Activated naive CD4-positive, alpha-beta T cell treated with anti-CD3 and anti-CD28 coated beads for 36 hours (primary cell): Measurements from ENCODE around the gene GINS3. TPM values are rescaled to one million over a fixed set of nuclear protein-coding genes. Genes with fewer than 3 reads are reported as not detected.

Source experiments
- CTCF ChIA-PET: fragments of 350-600 bp; sonication (Branson Sonifier 250); formaldehyde crosslinking; loops from one replicate; lab custom pipeline; 2021; ENCODE audit warnings: antibody characterized with exemption; lab: Charles Lee
- DNase-seq: peaks from one replicate; pipeline ENCODE4 v3.0.0-alpha.2; 2020
- H3K27ac Mint-ChIP-seq: one replicate; pipeline ENCODE4 v1.8.0; 2021; ENCODE audit warnings: mild to moderate bottlenecking, mixed read lengths
- H3K27me3 Mint-ChIP-seq: one replicate; pipeline ENCODE4 v1.8.0; 2021; ENCODE audit warnings: low read depth, mixed read lengths
- H3K36me3 Mint-ChIP-seq: one replicate; pipeline ENCODE4 v1.8.0; 2021; ENCODE audit warnings: low read depth, mixed read lengths
- H3K4me1 Mint-ChIP-seq: one replicate; pipeline ENCODE4 v1.8.0; 2021; ENCODE audit warnings: low read depth, mixed read lengths
- H3K4me3 Mint-ChIP-seq: one replicate; pipeline ENCODE4 v1.8.0; 2021; ENCODE audit warnings: mild to moderate bottlenecking, moderate library complexity, mixed read lengths
- H3K9me3 Mint-ChIP-seq: one replicate; pipeline ENCODE4 v1.8.0; 2021; ENCODE audit warnings: mixed read lengths
- intact Hi-C: fragments of 100-400 bp; cut with micrococcal nuclease; formaldehyde crosslinking; loops from one replicate; pipeline ENCODE4 v1.15.1; 2023
- total RNA-seq, 2 experiments: library from RNA; stranded (reverse); gene quantifications; one replicate each; pipeline ENCODE4 v1.2.3, GENCODE V29; 2021

The GINS3 gene
- total RNA-seq: 10 to 100 TPM; 19.2 to 20.3 TPM

DNA sequence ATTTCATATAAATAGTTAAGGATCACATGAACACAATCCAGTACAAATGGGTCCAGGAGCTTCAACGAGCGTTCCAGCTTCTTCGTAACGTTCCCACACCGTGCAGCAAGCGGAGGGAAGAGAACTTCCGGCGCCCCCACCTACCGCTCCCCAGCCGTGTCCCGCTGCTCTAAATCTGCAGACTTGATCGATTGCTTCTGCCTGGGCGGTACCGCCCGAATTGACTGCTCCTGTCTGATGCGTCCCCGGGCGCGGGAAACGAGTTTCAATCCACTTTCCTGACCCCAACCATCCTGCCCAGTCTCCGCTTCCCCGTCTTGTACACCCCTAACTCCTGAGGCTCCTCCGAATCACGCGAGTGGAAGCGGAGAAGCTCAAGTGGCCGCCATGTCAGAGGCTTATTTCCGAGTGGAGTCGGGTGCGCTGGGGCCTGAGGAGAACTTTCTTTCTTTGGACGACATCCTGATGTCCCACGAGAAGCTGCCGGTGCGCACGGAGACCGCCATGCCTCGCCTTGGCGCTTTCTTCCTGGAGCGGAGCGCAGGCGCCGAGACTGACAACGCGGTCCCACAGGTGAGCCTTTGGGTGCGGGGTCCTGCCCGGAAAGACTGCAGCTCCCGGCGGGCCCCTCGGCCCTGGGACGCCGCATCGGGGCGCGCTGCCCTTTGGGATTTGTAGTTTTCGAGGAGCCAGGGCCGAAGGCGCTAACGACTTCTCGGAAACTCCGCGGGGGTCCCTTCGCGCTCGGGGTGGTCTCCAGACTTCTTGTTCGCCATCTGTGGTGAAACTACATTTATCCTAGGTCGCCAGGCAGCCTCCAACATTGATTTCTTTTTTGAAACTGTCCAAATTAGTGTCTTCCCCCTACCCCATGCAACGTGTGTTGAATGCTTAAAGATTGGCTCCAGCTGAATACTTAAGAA, at the start of gene GINS3:
GINS3 (plus strand) TSS at position 257 of the 923 bp plus-strand sequence; CDS start at position 388, 131 bp downstream.
- CTCF ChIA-PET: interaction anchor here (4.8 kb wide), 1 partner anchor 56 kb away, joined by 23 read pairs; no protein-coding TSS in a partner anchor
- Mint-ChIP-seq H3K27me3 (no peaks in the 10 kb centered on the region), H3K4me1 (peaks cover 16% of the 10 kb centered on the region), H3K9me3 (no peaks in the 10 kb centered on the region), H3K36me3 (peaks cover 23% of the 10 kb centered on the region), H3K27ac (peak within 1 kb of the TSS; percentile 99), H3K4me3 (peak within 1 kb of the TSS; percentile 98)
- DNase-seq: peak; percentile 94
- intact Hi-C loops: loop anchor here (1.0 to 5.0 kb wide), 8 partner anchors 56 to 365 kb away; partner anchors contain the start of genes CFAP20 and MMP15

DNA sequence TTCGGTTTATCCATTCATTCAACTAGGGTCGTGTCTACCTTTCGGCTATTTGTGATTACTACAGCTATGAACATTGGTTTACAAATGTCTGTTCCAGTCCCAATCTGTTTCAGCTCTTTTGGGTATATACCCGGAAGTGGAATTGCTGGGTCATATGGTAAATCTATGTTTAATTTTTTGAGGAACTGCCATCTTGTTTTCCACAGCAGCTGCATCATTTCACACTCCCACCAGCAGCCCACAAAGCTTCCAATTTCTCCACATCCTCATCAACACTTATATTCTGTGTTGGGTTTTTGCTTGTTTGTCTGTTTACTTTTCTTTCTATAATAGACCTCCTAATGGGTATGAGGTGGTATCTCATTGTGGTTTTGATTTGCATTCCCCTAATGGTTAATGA, 48.7 kb upstream of the GINS3 start:
- Mint-ChIP-seq H3K36me3 (no peaks in the 10 kb centered on the region), H3K9me3 (no peaks in the 10 kb centered on the region), H3K27ac (no peak overlapping the region), H3K27me3 (peaks cover 10% of the 10 kb centered on the region), H3K4me1 (no peaks in the 10 kb centered on the region), H3K4me3 (no peak overlapping the region)
- no peak for DNase-seq
- CTCF ChIA-PET: no interaction called here
- intact Hi-C loops: no loop called here

DNA sequence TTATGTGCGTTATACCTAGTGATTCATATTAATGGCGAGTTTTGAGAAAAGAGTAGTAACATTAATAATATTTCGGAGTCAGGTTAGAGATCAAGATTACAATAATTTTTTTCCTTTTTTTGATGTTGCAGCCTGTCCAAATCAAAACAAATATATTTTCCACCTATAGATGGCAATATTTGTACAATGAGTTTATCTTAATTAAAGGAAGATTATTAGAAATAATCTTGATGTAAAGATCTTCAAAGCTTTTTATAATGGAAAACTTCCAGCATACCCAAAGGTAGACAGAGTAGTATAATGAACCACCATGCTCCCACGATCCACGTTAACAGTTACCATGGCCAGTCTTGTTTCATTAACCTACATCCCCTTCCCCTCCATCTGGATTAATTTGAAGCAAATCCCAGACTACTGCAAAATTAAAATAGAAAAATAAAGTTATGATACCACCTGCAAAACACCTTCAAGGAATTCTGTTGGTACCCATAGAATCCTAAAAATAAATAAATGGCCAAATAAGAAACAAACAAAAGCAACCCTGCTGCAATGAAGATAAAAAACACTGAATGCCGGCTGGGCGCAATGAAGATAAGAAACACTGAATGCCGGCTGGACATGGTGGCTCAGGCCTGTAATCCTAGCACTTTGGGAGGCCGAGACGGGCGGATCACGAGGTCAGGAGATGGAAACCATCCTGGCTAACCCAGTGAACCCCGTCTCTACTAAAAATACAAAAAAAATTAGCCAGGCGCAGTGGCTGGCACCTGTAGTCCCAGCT, 46.5 kb upstream of the GINS3 start:
- Mint-ChIP-seq H3K4me3 (no peak overlapping the region), H3K36me3 (no peaks in the 10 kb centered on the region), H3K27me3 (peaks cover 17% of the 10 kb centered on the region), H3K27ac (no peak overlapping the region), H3K4me1 (no peaks in the 10 kb centered on the region), H3K9me3 (no peaks in the 10 kb centered on the region)
- intact Hi-C loops: loop anchor here (1.0 kb wide), 1 partner anchor 142 kb away; no protein-coding TSS in a partner anchor
- CTCF ChIA-PET: interaction anchor here (1.0 to 2.2 kb wide), 2 partner anchors 8 to 9 kb away, joined by 4 to 10 read pairs; no protein-coding TSS in a partner anchor
- DNase-seq: no peak

DNA sequence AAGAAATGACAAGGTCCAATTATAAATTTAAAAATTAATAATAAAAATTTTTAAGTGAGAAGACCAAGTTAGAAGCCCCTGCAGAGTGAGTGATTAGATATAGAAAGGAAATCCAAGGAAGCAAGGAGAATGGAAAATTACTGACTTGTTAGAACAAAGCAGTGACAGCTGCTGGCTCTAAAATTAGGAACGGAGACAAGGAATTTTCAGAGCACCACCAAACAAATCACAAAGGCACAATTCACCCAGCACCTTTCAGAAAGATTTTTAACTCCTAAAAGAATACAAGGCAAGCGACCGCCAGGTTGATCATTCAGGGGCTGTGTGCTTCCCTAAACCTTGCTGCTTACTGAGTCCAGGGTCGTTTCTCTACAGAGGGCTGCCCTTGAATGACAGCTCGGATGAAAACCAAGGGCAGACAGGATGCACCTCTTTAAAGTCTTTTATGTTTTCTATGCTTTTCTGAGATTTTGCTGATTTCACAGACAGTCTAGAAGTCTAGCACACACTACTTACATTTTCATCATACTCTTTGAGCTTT, 45.4 kb upstream of the GINS3 start:
- Mint-ChIP-seq H3K27me3 (peaks cover 18% of the 10 kb centered on the region), H3K4me3 (no peak overlapping the region)
- CTCF ChIA-PET: interaction anchor here (2.2 to 2.5 kb wide), 2 partner anchors 10 to 141 kb away, joined by 10 to 15 read pairs; no protein-coding TSS in a partner anchor

DNA sequence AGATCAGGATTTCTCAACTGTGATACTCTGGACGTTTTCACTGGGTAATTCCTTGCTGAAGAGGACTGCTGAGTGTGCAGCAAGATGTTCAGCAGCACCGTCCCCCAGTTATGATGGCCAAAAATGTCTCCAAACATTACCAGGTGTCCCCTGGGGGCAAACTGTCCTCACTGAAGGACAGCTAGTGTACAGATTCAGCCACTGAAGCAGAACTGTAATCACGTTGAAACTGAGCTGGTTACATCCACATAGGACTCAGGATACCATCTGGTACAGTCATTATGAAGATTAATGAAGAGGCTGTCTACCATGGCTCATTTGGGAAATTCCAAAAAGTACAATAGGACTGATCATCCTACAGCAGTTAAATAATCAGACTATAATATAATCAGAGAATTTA, 43.3 kb upstream of the GINS3 start:
- CTCF ChIA-PET: interaction anchor here (0.7 to 2.5 kb wide), 2 partner anchors 12 to 138 kb away, joined by 5 to 15 read pairs; no protein-coding TSS in a partner anchor
- intact Hi-C loops: no loop called here
- Mint-ChIP-seq H3K9me3 (peaks cover 3% of the 10 kb centered on the region), H3K36me3 (no peaks in the 10 kb centered on the region), H3K27ac (no peak overlapping the region), H3K27me3 (peaks cover 18% of the 10 kb centered on the region), H3K4me1 (no peaks in the 10 kb centered on the region), H3K4me3 (no peak overlapping the region)
- DNase-seq: no peak

More for the DNA sequence above, 45.4 kb upstream of the GINS3 start:
- no peaks in the 10 kb centered on the region for H3K9me3 Mint-ChIP-seq
- no peaks in the 10 kb centered on the region for H3K36me3 Mint-ChIP-seq
- intact Hi-C loops: no loop called here
- no peaks in the 10 kb centered on the region for H3K4me1 Mint-ChIP-seq
- DNase-seq: no peak
- no peak overlapping the region for H3K27ac Mint-ChIP-seq

DNA sequence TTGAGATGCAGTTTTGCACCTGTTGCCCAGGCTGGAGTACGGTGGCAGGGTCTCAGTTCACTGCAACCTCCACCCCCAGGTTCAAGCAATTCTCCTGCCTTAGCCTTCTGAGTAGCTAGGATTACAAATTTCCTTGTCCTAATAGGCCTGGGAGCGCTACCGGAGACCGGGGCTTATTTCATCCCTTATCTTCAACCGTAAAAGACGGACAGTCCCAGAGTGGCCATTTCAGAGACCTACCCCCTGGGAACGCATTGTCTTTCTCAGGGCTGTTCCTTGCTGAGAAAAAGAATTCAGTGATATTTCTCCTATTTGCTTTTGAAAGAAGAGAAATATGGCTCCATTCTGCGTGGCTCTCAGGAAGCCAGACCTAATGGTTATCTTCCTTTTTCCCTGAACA, 39.6 kb upstream of the GINS3 start:
- no peak for DNase-seq
- H3K4me1 Mint-ChIP-seq: no peaks in the 10 kb centered on the region
- H3K4me3 Mint-ChIP-seq: no peak overlapping the region
- H3K27me3 Mint-ChIP-seq: peaks cover 11% of the 10 kb centered on the region
- H3K36me3 Mint-ChIP-seq: no peaks in the 10 kb centered on the region
- CTCF ChIA-PET: interaction anchor here (0.9 kb wide), 1 partner anchor 16 kb away, joined by 3 read pairs; no protein-coding TSS in a partner anchor
- H3K9me3 Mint-ChIP-seq: peaks cover 3% of the 10 kb centered on the region
- no peak overlapping the region for H3K27ac Mint-ChIP-seq
- intact Hi-C loops: no loop called here

DNA sequence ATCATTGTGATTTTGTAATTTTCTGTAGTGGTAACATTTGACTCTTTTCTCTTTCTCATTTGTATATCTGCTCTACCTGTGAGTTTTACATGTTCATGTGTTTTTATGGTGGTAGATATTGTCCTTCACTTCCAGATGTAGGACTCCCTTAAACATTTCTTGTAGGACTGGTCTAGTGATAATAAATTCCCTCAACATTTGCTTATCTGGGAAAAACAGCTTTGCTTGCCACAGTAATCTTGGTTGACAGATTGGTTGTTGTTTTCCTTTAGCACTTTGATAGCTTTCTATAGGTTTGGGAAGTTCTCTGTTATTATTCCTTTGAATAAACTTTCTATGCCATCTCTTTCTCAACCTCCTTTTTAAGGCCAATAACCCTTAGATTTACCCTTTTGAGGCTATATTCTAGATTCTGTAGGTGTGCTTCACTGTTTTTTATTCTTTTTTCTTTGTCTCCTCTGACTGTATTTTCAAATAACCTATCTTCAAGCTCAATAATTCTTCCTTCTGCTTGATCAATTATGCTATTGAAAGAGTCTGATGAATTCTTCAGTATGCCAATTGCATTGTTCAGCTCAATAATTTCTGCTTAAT, 32.1 kb upstream of the GINS3 start:
- Mint-ChIP-seq H3K4me1 (no peaks in the 10 kb centered on the region), H3K4me3 (no peak overlapping the region), H3K36me3 (peaks cover 2% of the 10 kb centered on the region), H3K27me3 (peaks cover 13% of the 10 kb centered on the region), H3K27ac (no peak overlapping the region), H3K9me3 (peaks cover 22% of the 10 kb centered on the region)
- no peak for DNase-seq
- intact Hi-C loops: no loop called here
- CTCF ChIA-PET: no interaction called here

DNA sequence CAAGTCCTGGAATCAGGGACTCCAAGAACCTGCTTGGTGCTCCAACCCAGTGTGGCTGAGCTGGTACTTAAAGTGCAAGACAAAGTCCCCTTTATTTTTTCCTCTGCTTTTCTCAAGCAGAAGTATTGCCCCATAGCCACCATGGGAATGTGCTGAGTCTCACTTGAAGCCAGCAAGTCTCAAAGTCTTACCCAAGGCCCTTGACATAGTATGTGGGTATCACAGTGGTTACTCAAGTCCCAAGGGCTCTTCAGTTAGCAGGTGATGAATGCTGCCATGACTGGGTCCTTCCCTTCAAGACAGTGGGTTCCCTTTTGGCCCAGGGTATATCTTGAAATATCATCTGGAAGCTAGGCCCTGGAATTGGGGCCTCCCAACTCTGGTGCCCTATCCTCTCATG, 30.5 kb upstream of the GINS3 start:
- no peak for DNase-seq
- no peak overlapping the region for H3K4me3 Mint-ChIP-seq
- peaks cover 22% of the 10 kb centered on the region for H3K9me3 Mint-ChIP-seq
- intact Hi-C loops: no loop called here
- H3K27ac Mint-ChIP-seq: no peak overlapping the region
- peaks cover 2% of the 10 kb centered on the region for H3K36me3 Mint-ChIP-seq
- peaks cover 19% of the 10 kb centered on the region for H3K27me3 Mint-ChIP-seq
- no peaks in the 10 kb centered on the region for H3K4me1 Mint-ChIP-seq
- CTCF ChIA-PET: no interaction called here

DNA sequence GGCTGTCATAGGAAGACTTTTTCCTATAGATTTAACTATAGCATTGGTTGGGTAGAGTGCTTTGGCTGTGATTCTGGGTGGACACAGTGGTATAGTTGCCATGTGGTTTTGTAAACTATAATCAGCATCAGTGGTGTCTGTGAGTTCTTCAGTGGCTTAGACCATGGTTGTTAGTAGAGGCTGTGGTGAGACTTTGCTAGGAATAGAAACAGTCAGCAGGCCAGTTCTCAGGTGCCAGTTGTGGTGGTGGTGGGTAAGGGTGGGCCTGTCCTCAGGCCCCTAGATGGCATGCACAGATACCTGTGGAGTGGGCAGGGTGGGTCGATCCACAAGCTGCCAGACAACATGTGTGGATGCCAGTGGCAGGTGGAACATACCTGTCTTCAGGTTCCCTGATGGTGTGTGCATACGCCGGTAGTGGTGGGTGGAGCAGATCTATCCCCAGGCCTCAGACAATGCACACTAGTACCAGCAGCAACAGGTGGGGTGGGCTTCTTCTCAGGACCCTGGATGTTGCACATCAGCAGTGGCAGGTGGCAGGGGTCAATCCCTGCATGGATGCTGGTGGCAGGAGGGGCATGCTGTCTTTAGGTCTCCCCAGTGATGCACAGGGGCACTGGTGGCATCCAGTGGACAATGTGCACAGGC, 28.4 kb upstream of the GINS3 start:
- CTCF ChIA-PET: no interaction called here
- no peak for DNase-seq
- no peak overlapping the region for H3K4me3 Mint-ChIP-seq
- no peak overlapping the region for H3K27ac Mint-ChIP-seq
- H3K9me3 Mint-ChIP-seq: peaks cover 22% of the 10 kb centered on the region
- H3K4me1 Mint-ChIP-seq: no peaks in the 10 kb centered on the region
- H3K36me3 Mint-ChIP-seq: peaks cover 2% of the 10 kb centered on the region
- peaks cover 11% of the 10 kb centered on the region for H3K27me3 Mint-ChIP-seq
- intact Hi-C loops: no loop called here

DNA sequence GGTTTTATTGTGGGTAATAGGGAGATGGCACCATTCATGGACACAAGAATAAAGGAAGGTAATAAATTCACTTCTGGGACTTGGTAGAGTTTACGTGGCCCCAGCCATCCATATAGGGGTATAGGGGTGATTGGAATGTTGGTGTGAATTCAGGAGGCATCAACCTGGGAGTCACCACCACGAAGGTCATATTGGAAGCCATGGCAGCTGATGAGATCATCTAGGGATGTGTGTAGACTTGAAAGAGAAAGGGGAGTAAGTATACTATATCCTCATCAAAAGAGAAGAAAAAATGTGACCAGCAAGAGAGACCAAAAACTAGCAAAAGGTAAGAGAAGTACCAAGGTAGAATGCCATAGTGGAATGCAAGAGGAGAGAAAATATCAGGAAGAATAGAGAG, 26.6 kb upstream of the GINS3 start:
- Mint-ChIP-seq H3K27ac (no peak overlapping the region), H3K4me1 (no peaks in the 10 kb centered on the region), H3K36me3 (no peaks in the 10 kb centered on the region), H3K9me3 (peaks cover 9% of the 10 kb centered on the region), H3K4me3 (no peak overlapping the region), H3K27me3 (peaks cover 9% of the 10 kb centered on the region)
- intact Hi-C loops: no loop called here
- DNase-seq: no peak
- CTCF ChIA-PET: interaction anchor here (1.0 kb wide), 1 partner anchor 122 kb away, joined by 3 read pairs; no protein-coding TSS in a partner anchor

DNA sequence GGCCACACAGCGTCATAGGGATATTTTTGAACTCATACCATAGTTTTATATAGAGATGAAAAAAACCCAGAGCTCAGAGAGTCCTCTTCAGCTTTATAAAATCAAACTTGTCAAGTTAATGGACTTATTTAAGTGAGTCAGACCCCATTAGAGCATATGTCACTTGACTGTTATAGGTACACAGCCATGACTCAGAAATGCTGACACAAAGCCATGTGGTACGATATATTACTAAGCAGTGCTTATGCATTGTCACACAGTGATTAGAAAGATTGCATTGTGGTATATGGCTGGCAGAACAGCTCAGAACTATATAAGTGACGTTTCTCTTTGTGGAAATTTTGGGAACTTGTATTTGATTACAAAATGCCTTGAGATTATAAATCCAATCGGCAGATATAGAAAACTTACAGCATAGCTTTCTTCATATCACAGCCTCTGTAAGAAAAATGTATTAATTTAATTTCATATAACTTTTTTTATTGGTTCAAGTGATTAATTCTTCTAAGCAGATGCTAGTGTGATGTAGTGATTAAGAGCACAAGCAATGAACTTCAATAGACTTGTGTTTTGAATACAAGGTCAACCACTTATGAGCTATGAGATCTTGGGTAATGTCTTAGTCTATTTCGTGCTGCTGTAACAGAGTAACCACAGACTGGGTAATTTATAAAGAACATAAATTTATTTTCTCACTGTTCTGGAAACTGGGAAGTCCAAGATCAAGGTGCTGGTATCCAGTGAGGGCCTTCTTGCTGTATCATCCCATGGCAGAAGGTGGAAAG, 25.8 kb upstream of the GINS3 start:
- H3K27me3 Mint-ChIP-seq: peaks cover 9% of the 10 kb centered on the region
- intact Hi-C loops: no loop called here
- H3K4me3 Mint-ChIP-seq: no peak overlapping the region
- peaks cover 2% of the 10 kb centered on the region for H3K9me3 Mint-ChIP-seq
- no peaks in the 10 kb centered on the region for H3K36me3 Mint-ChIP-seq
- no peaks in the 10 kb centered on the region for H3K4me1 Mint-ChIP-seq
- CTCF ChIA-PET: no interaction called here
- H3K27ac Mint-ChIP-seq: no peak overlapping the region
- DNase-seq: no peak
